HG03354 (cell line): ENCODE results near the gene ADO.

Experiments used
- ATAC-seq: cut with Tn5 transposase; IDR thresholded peaks from one replicate; pipeline ENCODE4 v1.9.1; 2021; ENCODE audit warnings: mild to moderate bottlenecking; ENCODE audit not compliant: unreplicated experiment, poor library complexity, severe bottlenecking

ADO gene

DNA sequence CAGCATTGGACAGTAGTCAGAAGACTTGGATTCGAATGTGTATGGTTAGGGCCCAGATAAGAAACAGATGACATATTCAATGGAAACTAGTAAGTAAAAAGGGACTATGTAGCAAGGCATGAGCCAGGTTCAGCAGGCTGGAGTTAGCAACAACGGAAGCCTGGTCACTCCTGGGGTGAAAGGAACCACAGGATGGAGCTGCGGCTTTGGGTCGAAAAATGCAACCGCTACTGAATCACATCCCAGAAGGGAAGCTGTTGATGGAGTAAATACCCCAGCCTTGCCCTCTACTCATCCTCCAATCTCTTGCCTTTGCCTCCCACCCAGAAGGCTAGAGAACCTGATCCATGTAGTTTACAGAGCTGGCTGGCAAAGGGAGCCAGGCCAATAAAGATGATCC, 49.2 kb downstream of the ADO start:
- ATAC-seq: peak; percentile 23

- no peak for ATAC-seq
Observed at GRCh38 chr10:62856021-62856420, 51.5 kb downstream of the ADO start.
